ENCODE measurements around the gene PNP.

Gene PNP

DNA sequence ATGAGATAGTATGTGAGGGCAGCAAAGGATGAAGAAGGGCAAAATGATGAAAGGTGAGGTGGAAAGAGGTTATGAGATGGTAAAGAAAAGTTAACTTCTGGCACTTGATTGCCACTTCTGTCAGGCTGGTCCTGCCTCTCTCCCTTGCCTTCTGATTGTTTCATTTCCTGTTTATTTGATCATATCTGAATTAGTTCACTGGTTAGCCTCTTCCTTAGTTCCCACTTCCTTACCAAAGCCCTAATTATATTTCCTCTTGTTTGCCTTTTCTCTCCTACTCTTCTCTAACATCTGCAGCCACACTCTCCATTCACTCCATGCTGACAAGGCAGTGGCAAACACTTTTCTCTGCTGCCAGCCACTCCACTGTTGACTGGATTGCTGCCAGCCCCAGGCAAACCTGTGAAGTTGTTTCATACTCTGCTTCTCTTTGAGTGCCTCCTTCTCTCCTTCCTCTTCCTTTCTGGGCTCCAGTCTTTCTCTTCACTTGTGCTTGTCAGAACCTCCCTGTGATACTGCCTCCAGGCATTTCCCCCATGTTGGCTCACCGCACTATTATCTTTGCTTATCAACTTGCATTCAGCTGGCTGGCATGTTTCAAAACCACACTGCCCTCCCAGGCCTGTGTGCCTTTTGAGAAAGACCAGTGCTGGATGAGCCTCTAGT lies 8.1 kb downstream of the PNP start:
- H3K4me2 ChIP-seq (ENCODE audit: low read length) = no peak overlapping the region
- peaks cover 68% of the 10 kb centered on the region for H3K36me3 ChIP-seq (replicated peaks; ENCODE audit: low read depth, low read length)
- H2AFZ ChIP-seq (ENCODE audit: low read depth, low read length) = no peak overlapping the region
- no peaks in the 10 kb centered on the region for H3K9me3 ChIP-seq (ENCODE audit: insufficient read depth, low read length)
- H3K9ac ChIP-seq (ENCODE audit: low read length) = no peak overlapping the region
- H3K4me1 ChIP-seq (ENCODE audit: low read length) = peaks cover 16% of the 10 kb centered on the region
- TF ChIP-seq EZH2phosphoT487 (IDR thresholded peaks at IDR 0.05; ENCODE audit: low read depth) (no peak), CTCF (IDR thresholded peaks at IDR 0.05; ENCODE audit: low read depth, low read length) (no peak)
- no peaks in the 10 kb centered on the region for H3K27me3 ChIP-seq (ENCODE audit: low read depth, low read length)
- H4K20me1 ChIP-seq (ENCODE audit: insufficient read depth, low read length) = peaks cover 4% of the 10 kb centered on the region; the same call in 1 of the 2 replicates
- peak overlapping the region; percentile 40 for H3K27ac ChIP-seq (ENCODE audit: low read length)
- H3K4me3 ChIP-seq (ENCODE audit: low read length) = no peak overlapping the region
- H3K79me2 ChIP-seq (ENCODE audit: low read length) = peaks cover 16% of the 10 kb centered on the region

DNA sequence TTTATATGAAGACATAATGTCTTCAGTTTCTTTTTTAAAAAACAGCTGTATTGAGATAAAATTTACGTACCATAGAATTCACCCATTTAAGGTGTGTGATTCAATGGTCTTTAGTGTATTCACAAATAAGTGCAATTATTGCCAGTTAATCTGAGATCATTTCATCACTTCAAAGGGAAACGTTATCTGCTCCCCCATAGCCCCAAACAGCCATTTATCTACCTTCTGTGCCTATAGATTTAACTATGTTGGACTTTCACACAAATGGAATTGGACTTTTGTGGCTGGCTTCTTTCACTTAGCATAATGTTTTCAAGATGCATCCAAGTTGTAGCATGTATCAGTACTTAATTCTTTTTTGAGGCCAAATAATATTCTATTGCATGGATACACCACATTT lies 9.7 kb downstream of the PNP start:
- H3K9me3 ChIP-seq (ENCODE audit: insufficient read depth, low read length) = no peaks in the 10 kb centered on the region
- H3K27me3 ChIP-seq (ENCODE audit: low read depth, low read length) = no peaks in the 10 kb centered on the region
- no peak overlapping the region for H3K27ac ChIP-seq (ENCODE audit: low read length)
- 0 out of 2 replicates have a peak, but pooled peaks cover 2% of the 10 kb centered on the region for H3K79me2 ChIP-seq (ENCODE audit: low read length)
- no peak overlapping the region for H2AFZ ChIP-seq (ENCODE audit: low read depth, low read length)
- peaks cover 56% of the 10 kb centered on the region for H3K36me3 ChIP-seq (replicated peaks; ENCODE audit: low read depth, low read length)
- no peak overlapping the region for H3K4me3 ChIP-seq (ENCODE audit: low read length)
- H3K4me2 ChIP-seq (ENCODE audit: low read length) = no peak overlapping the region
- TF ChIP-seq EZH2phosphoT487 (IDR thresholded peaks at IDR 0.05; ENCODE audit: low read depth) (no peak), CTCF (IDR thresholded peaks at IDR 0.05; ENCODE audit: low read depth, low read length) (no peak)
- peaks cover 16% of the 10 kb centered on the region for H3K4me1 ChIP-seq (ENCODE audit: low read length)
- no peak overlapping the region for H3K9ac ChIP-seq (ENCODE audit: low read length)
- H4K20me1 ChIP-seq (ENCODE audit: insufficient read depth, low read length) = no peaks in the 10 kb centered on the region

- Histone ChIP-seq H3K9me3 (ENCODE audit: insufficient read depth, low read length) (no peaks in the 10 kb centered on the region), H3K4me3 (ENCODE audit: low read length) (no peak overlapping the region), H4K20me1 (ENCODE audit: insufficient read depth, low read length) (no peaks in the 10 kb centered on the region), H3K36me3 (replicated peaks; ENCODE audit: low read depth, low read length) (peaks cover 23% of the 10 kb centered on the region), H3K79me2 (ENCODE audit: low read length) (no peaks in the 10 kb centered on the region), H3K27ac (ENCODE audit: low read length) (no peak overlapping the region), H3K27me3 (ENCODE audit: low read depth, low read length) (0 out of 2 replicates have a peak, but pooled peaks cover 5% of the 10 kb centered on the region), H3K4me1 (ENCODE audit: low read length) (peaks cover under 1% of the 10 kb centered on the region; the same call in 1 of the 2 replicates), H3K4me2 (ENCODE audit: low read length) (no peak overlapping the region), H2AFZ (ENCODE audit: low read depth, low read length) (no peak overlapping the region), H3K9ac (ENCODE audit: low read length) (no peak overlapping the region)
- TF ChIP-seq CTCF (IDR thresholded peaks at IDR 0.05; ENCODE audit: low read depth, low read length) (no peak), EZH2phosphoT487 (IDR thresholded peaks at IDR 0.05; ENCODE audit: low read depth) (no peak)
Observed at GRCh38 chr14:20482382-20482781, 13.2 kb downstream of the PNP start.

DNA sequence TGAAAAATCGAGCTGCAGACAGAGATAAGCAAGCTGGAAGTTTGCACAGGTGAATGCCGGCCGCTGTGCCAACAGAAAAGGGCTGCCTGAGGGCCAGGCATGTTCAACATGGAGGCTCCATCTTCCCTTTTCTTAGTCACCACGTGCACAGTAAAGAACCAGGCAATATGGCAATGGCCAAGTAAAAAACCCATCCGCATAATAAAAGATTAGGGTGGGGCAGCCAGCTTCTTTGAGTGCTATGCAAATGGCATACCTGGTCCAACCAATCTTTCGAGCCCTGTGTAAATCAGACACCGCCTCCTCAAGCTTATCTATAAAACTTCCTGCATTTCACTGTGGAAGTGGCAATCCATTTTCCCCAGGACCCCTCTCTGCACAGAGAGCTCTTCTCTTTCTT lies 16.7 kb downstream of the PNP start:
- Histone ChIP-seq H3K27me3 (ENCODE audit: low read depth, low read length) (0 out of 2 replicates have a peak, but pooled peaks cover 5% of the 10 kb centered on the region), H3K4me3 (ENCODE audit: low read length) (no peak overlapping the region), H3K9ac (ENCODE audit: low read length) (no peak overlapping the region), H3K36me3 (replicated peaks; ENCODE audit: low read depth, low read length) (no peaks in the 10 kb centered on the region), H3K9me3 (ENCODE audit: insufficient read depth, low read length) (no peaks in the 10 kb centered on the region), H3K27ac (ENCODE audit: low read length) (no peak overlapping the region), H3K4me1 (ENCODE audit: low read length) (peaks cover 13% of the 10 kb centered on the region), H3K4me2 (ENCODE audit: low read length) (no peak overlapping the region), H3K79me2 (ENCODE audit: low read length) (no peaks in the 10 kb centered on the region), H4K20me1 (ENCODE audit: insufficient read depth, low read length) (no peaks in the 10 kb centered on the region), H2AFZ (ENCODE audit: low read depth, low read length) (no peak overlapping the region)
- TF ChIP-seq EZH2phosphoT487 (IDR thresholded peaks at IDR 0.05; ENCODE audit: low read depth) (no peak), CTCF (IDR thresholded peaks at IDR 0.05; ENCODE audit: low read depth, low read length) (no peak)

Data from OCI-LY3 (cell line).